Bronchial epithelial cell (primary cell): Measurements from ENCODE around the gene C1QB. TPM values are rescaled to one million over a fixed set of nuclear protein-coding genes. Genes with fewer than 3 reads are reported as not detected.

ENCODE experiments used
- DNase-seq: peaks from one replicate; pipeline ENCODE4 v3.0.0-alpha.2; 2010; ENCODE audit warnings: low read depth
- FAIRE-seq: peaks from 2 replicates; lab custom pipeline; 2011; peaks lifted over from hg19 to GRCh38; lab: Jason Lieb, UNC
- H3K27me3 ChIP-seq: 2 replicates; pipeline ENCODE4 v1.5.1; 2011; ENCODE audit warnings: low read length; ENCODE audit not compliant: control insufficient read depth, insufficient read depth
- H3K36me3 ChIP-seq: 2 replicates; pipeline ENCODE4 v1.5.1; 2011; ENCODE audit warnings: low read length; ENCODE audit not compliant: control insufficient read depth, insufficient read depth
- H3K4me3 ChIP-seq: 2 replicates; pipeline ENCODE4 v1.5.1; 2011; ENCODE audit warnings: mild to moderate bottlenecking, low read depth, low read length, control low read depth
- CTCF ChIP-seq: IDR thresholded peaks from 2 replicates; pipeline ENCODE4 v1.5.1; 2011; ENCODE audit warnings: mild to moderate bottlenecking, moderate library complexity, low read length, control low read depth, inconsistent platforms; ENCODE audit not compliant: insufficient read depth, severe bottlenecking
- total RNA-seq: library from RNA; depleted of rRNA; stranded (reverse); fragments of >200 nt; gene quantifications from 2 replicates; pipeline ENCODE4 v1.2.1, GENCODE V29; 2014

Gene C1QB
- total RNA-seq, 1 donor from 2014 or later: not detected

- H3K4me3 ChIP-seq: no peak overlapping the region
- TF ChIP-seq CTCF: no peak
- H3K27me3 ChIP-seq: peaks cover 7% of the 10 kb centered on the region
- FAIRE-seq (no peak), DNase-seq (no peak)
- no peaks in the 10 kb centered on the region for H3K36me3 ChIP-seq
These were observed 17.6 kb upstream of the C1QB start for GRCh38 chr1:22635436-22635835.

DNA sequence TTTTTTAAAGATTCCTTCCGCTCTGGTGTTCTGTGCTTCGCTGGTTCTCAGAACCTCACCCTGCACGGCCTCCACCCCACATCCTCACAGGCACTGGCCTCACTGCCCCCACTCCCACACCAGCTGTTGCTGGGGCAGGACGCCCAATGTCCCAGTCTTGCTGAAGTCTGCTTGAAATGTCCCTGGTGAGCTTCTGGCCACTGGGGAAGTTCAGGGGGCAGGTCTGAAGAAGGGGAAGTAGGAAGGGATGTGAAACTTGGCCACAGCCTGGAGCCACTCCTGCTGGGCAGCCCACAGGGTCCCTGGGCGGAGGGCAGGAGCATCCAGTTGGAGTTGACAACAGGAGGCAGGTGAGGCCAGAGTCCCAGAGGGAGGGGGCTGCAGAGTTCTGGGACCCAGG lies 16.7 kb upstream of the C1QB start, which contains the start of gene C1QA:
Gene C1QA, plus strand, starts transcription at position 276 of the 400 bp plus-strand sequence. CDS start 989 bp downstream, outside the sequence.
- Histone ChIP-seq H3K27me3 (peaks cover 6% of the 10 kb centered on the region), H3K4me3 (no peak within 1 kb of the TSS), H3K36me3 (no peaks in the 10 kb centered on the region)
- TF ChIP-seq CTCF: no peak
- DNase-seq (no peak), FAIRE-seq (no peak)

- TF ChIP-seq CTCF: no peak
- Histone ChIP-seq H3K4me3 (no peak overlapping the region), H3K27me3 (peaks cover 6% of the 10 kb centered on the region), H3K36me3 (no peaks in the 10 kb centered on the region)
- DNase-seq: no peak
- no peak for FAIRE-seq
These were observed 16.1 kb upstream of the C1QB start for GRCh38 chr1:22636927-22637326.

DNA sequence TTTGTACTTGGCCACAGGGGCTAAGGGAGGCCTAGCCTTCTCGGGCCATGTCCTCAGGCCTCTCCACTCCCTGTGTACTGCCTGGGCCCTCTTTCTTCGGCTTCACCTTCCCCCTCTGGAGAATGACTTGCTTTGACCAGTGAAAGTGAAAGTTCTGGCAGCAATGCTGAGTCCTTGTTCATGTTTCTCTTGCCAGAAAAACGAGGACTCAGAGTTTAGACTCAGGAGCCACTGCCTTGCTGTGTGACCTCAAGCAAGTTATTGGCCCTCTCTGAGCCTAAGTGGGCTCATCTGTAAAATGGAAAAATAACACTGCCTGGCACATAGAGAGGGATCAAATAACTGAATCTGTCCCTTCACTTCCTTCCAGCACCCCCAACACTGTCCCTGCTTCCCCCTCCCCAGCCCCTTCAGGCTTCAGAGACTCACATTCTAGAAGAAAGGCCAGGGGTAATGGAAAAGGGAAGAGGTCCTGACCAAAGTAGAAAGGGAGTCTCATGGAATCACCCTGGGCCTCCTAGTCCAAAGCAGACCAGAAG lies 15.1 kb upstream of the C1QB start:
- peaks cover 8% of the 10 kb centered on the region for H3K27me3 ChIP-seq
- DNase-seq (no peak), FAIRE-seq (no peak)
- H3K4me3 ChIP-seq: no peak overlapping the region
- no peaks in the 10 kb centered on the region for H3K36me3 ChIP-seq
- TF ChIP-seq CTCF: no peak

GRCh38 chr1:22638476-22639234 lies 14.4 kb upstream of the C1QB start:
- no peak for FAIRE-seq
- Histone ChIP-seq H3K27me3 (peaks cover 6% of the 10 kb centered on the region), H3K36me3 (no peaks in the 10 kb centered on the region), H3K4me3 (no peak overlapping the region)
- no peak for DNase-seq
- TF ChIP-seq CTCF: no peak

DNA sequence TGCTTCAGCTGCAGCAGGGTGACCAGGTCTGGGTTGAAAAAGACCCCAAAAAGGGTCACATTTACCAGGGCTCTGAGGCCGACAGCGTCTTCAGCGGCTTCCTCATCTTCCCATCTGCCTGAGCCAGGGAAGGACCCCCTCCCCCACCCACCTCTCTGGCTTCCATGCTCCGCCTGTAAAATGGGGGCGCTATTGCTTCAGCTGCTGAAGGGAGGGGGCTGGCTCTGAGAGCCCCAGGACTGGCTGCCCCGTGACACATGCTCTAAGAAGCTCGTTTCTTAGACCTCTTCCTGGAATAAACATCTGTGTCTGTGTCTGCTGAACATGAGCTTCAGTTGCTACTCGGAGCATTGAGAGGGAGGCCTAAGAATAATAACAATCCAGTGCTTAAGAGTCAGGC lies 13.8 kb upstream of the C1QB start:
- no peak for TF ChIP-seq CTCF
- DNase-seq (no peak), FAIRE-seq (no peak)
- H3K36me3 ChIP-seq: no peaks in the 10 kb centered on the region
- no peak overlapping the region for H3K4me3 ChIP-seq
- H3K27me3 ChIP-seq: peaks cover 6% of the 10 kb centered on the region
